Peyer's patch (tissue), 4 donors: ENCODE measurements around the gene GCFC2. TPM values are rescaled to one million over a fixed set of nuclear protein-coding genes. Genes with fewer than 3 reads are reported as not detected.
"Not testable (repeated sequence)": the region's sequence is repeated elsewhere in the genome, so short reads cannot be mapped to it uniquely, and the experiment has no call there.

Source experiments
- DNase-seq, 3 donors: peaks; one replicate each; pipeline ENCODE4 v3.0.0-alpha.2; 2017 to 2019
- H3K27ac ChIP-seq, 4 donors: fragments of 200-600 bp; sonication (generic); one replicate each; pipeline ENCODE4 v1.5.1; 2016 to 2019
- H3K27me3 ChIP-seq, 2 donors: fragments of 200-600 bp; sonication (generic); one replicate each; pipeline ENCODE4 v1.5.1; 2019
- H3K36me3 ChIP-seq, 3 donors: fragments of 200-600 bp; sonication (generic); one replicate each; pipeline ENCODE4 v1.5.1; 2016 to 2019
- H3K4me1 ChIP-seq, 4 donors: fragments of 200-600 bp; sonication (generic); one replicate each; pipeline ENCODE4 v1.5.1; 2016 to 2019
- H3K4me3 ChIP-seq, 4 donors: fragments of 200-600 bp; sonication (generic); 1 replicate in 3 of 4; 2 replicates in 1 of 4; pipeline ENCODE4 v1.5.1; 2016 to 2019; ENCODE audit warnings: mild to moderate bottlenecking in 1 of 4
- H3K9me3 ChIP-seq, 4 donors: fragments of 200-600 bp; sonication (generic); one replicate each; pipeline ENCODE4 v1.5.1; 2016 to 2019; ENCODE audit warnings: mild to moderate bottlenecking in 1 of 4
- POLR2A ChIP-seq, 2 donors: fragments of 450-650 bp; IDR thresholded peaks; one replicate each; pipeline ENCODE4 v1.5.1; 2017; ENCODE audit warnings: antibody characterized with exemption in 2 of 2, mild to moderate bottlenecking in 2 of 2, moderate library complexity in 2 of 2
- total RNA-seq, 4 donors: library from RNA; depleted of rRNA; stranded (reverse); fragments of >200 nt; gene quantifications; one replicate each; pipeline ENCODE4 v1.1.0, GENCODE V29; 2016
- TF ChIP-seq, protein P1 (sequence below), 6 experiments: fragments of 450-650 bp in 4 of 6; fragments of 200-600 bp in 2 of 6; sonication (generic) in 1 of 6; IDR thresholded peaks; one replicate each; pipeline ENCODE4 v1.5.1; 2017 to 2019; ENCODE audit warnings: antibody characterized with exemption in 6 of 6, mild to moderate bottlenecking in 3 of 6, moderate library complexity in 1 of 6

GCFC2 gene
- total RNA-seq, 4 donors from 2014 or later, result 20.8 to 33.5 (median 26.1) TPM

DNA sequence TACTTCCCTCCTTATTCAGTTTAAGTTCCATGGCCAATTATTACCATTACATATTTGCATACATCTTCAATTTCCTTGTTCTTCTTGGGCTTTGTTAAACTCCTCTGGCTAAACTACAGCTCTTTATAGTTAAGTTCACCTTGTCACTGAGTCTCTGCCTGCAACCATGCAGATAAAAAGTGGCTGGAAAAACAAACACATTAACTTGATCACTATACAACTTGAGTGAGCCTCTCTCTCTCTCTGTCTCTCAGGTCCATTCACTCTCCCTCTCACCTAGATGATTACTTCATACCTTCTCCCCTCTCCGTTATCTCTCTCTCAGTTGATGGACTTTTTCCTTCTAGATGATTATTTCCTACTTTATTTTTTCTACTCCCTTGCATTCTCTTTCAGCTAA lies 30.3 kb downstream of the GCFC2 start:
- Histone ChIP-seq H3K4me3 (no peak overlapping the region), H3K27me3 (no peaks in the 10 kb centered on the region), H3K36me3 (peaks cover 0 to 19% (median 0%) of the 10 kb centered on the region in 3 donors), H3K9me3 (no peaks in the 10 kb centered on the region), H3K4me1 (no peaks in the 10 kb centered on the region), H3K27ac (no peak overlapping the region)
- TF ChIP-seq, protein P1, sequence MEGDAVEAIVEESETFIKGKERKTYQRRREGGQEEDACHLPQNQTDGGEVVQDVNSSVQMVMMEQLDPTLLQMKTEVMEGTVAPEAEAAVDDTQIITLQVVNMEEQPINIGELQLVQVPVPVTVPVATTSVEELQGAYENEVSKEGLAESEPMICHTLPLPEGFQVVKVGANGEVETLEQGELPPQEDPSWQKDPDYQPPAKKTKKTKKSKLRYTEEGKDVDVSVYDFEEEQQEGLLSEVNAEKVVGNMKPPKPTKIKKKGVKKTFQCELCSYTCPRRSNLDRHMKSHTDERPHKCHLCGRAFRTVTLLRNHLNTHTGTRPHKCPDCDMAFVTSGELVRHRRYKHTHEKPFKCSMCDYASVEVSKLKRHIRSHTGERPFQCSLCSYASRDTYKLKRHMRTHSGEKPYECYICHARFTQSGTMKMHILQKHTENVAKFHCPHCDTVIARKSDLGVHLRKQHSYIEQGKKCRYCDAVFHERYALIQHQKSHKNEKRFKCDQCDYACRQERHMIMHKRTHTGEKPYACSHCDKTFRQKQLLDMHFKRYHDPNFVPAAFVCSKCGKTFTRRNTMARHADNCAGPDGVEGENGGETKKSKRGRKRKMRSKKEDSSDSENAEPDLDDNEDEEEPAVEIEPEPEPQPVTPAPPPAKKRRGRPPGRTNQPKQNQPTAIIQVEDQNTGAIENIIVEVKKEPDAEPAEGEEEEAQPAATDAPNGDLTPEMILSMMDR (IDR thresholded peaks at IDR 0.05), result no peak
- no peak for TF ChIP-seq POLR2A (IDR thresholded peaks at IDR 0.05)
- DNase-seq, result no peak

DNA sequence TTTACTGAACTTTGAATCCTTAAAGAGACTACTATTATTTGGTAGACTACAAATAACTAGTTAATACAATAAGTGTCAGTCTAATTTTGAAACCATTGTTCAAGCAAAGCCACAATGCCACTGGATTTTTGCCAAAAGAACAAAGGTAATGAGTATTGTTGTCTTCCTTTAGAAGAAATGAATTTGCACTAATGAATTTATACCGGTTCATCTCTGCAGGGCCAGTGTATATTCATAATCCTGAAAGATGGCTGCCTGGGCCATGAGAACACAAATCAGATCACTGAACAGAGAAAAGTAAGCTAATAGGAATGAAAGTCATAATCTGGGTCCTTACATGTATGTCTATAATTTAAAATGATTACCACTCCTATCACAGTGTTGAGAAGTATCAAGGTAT lies 31.2 kb downstream of the GCFC2 start:
- no peak for DNase-seq
- Histone ChIP-seq H3K4me3 (no peak overlapping the region), H3K27me3 (no peaks in the 10 kb centered on the region), H3K9me3 (no peaks in the 10 kb centered on the region), H3K36me3 (peaks cover 0 to 19% (median 0%) of the 10 kb centered on the region in 3 donors), H3K27ac (no peak overlapping the region), H3K4me1 (no peaks in the 10 kb centered on the region)
- TF ChIP-seq POLR2A (IDR thresholded peaks at IDR 0.05), result no peak
- TF ChIP-seq, protein P1 (IDR thresholded peaks at IDR 0.05), result no peak

DNA sequence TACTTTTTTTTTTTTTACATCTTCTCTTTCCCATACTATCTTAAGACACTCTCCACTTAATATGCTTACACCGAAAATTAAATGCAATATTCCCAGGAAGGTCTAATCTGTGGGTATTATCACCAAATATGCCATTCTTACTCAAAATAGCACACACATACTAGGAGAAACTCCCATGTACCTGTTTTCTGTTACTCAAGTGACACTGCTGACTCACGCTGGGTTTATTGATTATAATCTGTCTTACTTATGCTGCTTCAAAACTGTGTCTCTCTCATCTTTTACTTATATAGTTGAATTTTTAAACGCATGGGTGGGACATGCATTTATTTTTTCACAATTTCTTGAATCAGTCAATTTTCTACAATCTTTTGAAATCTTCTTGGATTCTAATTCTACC lies 34.3 kb downstream of the GCFC2 start:
- no peaks in the 10 kb centered on the region for H3K9me3 ChIP-seq

DNA sequence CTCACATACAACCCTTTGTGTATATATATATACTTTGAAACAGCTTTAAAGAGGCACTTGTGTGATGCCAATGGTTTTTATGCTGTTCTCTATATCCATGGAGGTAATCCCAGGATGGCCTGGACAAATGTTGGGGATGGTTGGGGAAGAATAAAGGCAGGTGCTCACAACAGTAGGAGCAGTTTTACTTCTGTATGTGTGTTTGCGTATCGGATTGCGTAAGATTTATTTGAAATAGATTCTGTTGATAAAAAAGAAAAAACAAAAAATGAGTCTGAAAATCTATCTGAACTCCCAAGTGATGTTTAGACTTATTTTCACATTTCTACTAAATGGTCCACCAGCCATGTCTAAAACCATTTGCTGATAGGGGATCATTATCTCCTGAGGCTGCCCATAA lies 34.8 kb downstream of the GCFC2 start:
- TF ChIP-seq POLR2A (IDR thresholded peaks at IDR 0.05), result no peak
- TF ChIP-seq, protein P1 (IDR thresholded peaks at IDR 0.05), result no peak
- H3K4me3 ChIP-seq, result no peak overlapping the region
- H3K27ac ChIP-seq, result no peak overlapping the region
- no peaks in the 10 kb centered on the region for H3K9me3 ChIP-seq
- H3K36me3 ChIP-seq, result peaks cover 0 to 10% (median 0%) of the 10 kb centered on the region in 3 donors
- DNase-seq, result no peak
- no peaks in the 10 kb centered on the region for H3K4me1 ChIP-seq
- no peaks in the 10 kb centered on the region for H3K27me3 ChIP-seq

More for the DNA sequence above, 34.3 kb downstream of the GCFC2 start:
- Histone ChIP-seq H3K27me3 (no peaks in the 10 kb centered on the region), H3K36me3 (peaks cover 0 to 10% (median 0%) of the 10 kb centered on the region in 3 donors), H3K4me1 (no peaks in the 10 kb centered on the region), H3K4me3 (no peak overlapping the region), H3K27ac (no peak overlapping the region)
- DNase-seq, result no peak
- TF ChIP-seq, protein P1 (IDR thresholded peaks at IDR 0.05), result no peak
- no peak for TF ChIP-seq POLR2A (IDR thresholded peaks at IDR 0.05)

GRCh38 chr2:75675423-75675822 lies 35.3 kb downstream of the GCFC2 start:
- H3K27me3 ChIP-seq, DNase-seq, H3K4me1 ChIP-seq, H3K4me3 ChIP-seq, H3K27ac ChIP-seq, H3K9me3 ChIP-seq: not testable (repeated sequence)
- peaks cover 0 to 12% (median 0%) of the 10 kb centered on the region in 3 donors for H3K36me3 ChIP-seq

- H3K4me3 ChIP-seq, result no peak overlapping the region
- DNase-seq, result no peak
- no peaks in the 10 kb centered on the region for H3K4me1 ChIP-seq
- H3K9me3 ChIP-seq, result no peaks in the 10 kb centered on the region
- no peaks in the 10 kb centered on the region for H3K27me3 ChIP-seq
- TF ChIP-seq, protein P1 (IDR thresholded peaks at IDR 0.05), result no peak
- TF ChIP-seq POLR2A (IDR thresholded peaks at IDR 0.05), result no peak
- H3K36me3 ChIP-seq, result peaks cover 0 to 39% (median 0%) of the 10 kb centered on the region in 3 donors
- H3K27ac ChIP-seq, result no peak overlapping the region
Observed at GRCh38 chr2:75667884-75668283, 42.8 kb downstream of the GCFC2 start.
